Jurkat, Clone E6-1 (cell line): Measurements from ENCODE around the gene SIAH2.
A peak's percentile ranks its signal among the peaks of the same experiment; 100 is the strongest.

Experiments
- DNase-seq: peaks from one replicate; pipeline ENCODE4 v3.0.0-alpha.2; 2011; ENCODE audit warnings: low read depth, low spot score
- H3K4me3 ChIP-seq: 2 replicates; pipeline ENCODE4 v1.5.1; 2011; ENCODE audit warnings: mild to moderate bottlenecking, low read length, control low read depth, moderate library complexity

Gene SIAH2

GRCh38 chr3:150756491-150757059 lies 6.4 kb downstream of the SIAH2 start:
- no peak overlapping the region for H3K4me3 ChIP-seq
- no peak for DNase-seq

GRCh38 chr3:150755902-150756301 lies 7.1 kb downstream of the SIAH2 start:
- DNase-seq, result no peak
- no peak overlapping the region for H3K4me3 ChIP-seq

- no peak for DNase-seq
These were observed 8.1 kb downstream of the SIAH2 start for GRCh38 chr3:150754896-150755295.

GRCh38 chr3:150751781-150752263 lies 11.1 kb downstream of the SIAH2 start:
- DNase-seq, result peak; percentile 90
- no peak overlapping the region for H3K4me3 ChIP-seq

More at GRCh38 chr3:150754896-150755295, 8.1 kb downstream of the SIAH2 start:
- no peak overlapping the region for H3K4me3 ChIP-seq

GRCh38 chr3:150749255-150749654 lies 13.7 kb downstream of the SIAH2 start:
- no peak overlapping the region for H3K4me3 ChIP-seq
- no peak for DNase-seq

GRCh38 chr3:150748684-150749047 lies 14.3 kb downstream of the SIAH2 start:
- H3K4me3 ChIP-seq, result no peak overlapping the region
- no peak for DNase-seq

GRCh38 chr3:150747886-150748683 lies 14.9 kb downstream of the SIAH2 start:
- no peak overlapping the region for H3K4me3 ChIP-seq
- no peak for DNase-seq

- DNase-seq, result no peak
- no peak overlapping the region for H3K4me3 ChIP-seq
These were observed 16.0 kb downstream of the SIAH2 start for GRCh38 chr3:150746791-150747590.

- H3K4me3 ChIP-seq, result no peak overlapping the region
- DNase-seq, result no peak
These were observed 17.1 kb downstream of the SIAH2 start for GRCh38 chr3:150745832-150746231.

- no peak for DNase-seq
- H3K4me3 ChIP-seq, result no peak overlapping the region
These were observed 18.1 kb downstream of the SIAH2 start for GRCh38 chr3:150744919-150745211.

- no peak overlapping the region for H3K4me3 ChIP-seq
- DNase-seq, result no peak
These were observed 18.7 kb downstream of the SIAH2 start for GRCh38 chr3:150744041-150744918.

GRCh38 chr3:150743508-150743907 lies 19.5 kb downstream of the SIAH2 start:
- no peak for DNase-seq
- no peak overlapping the region for H3K4me3 ChIP-seq

GRCh38 chr3:150742679-150743078 lies 20.3 kb downstream of the SIAH2 start:
- no peak overlapping the region for H3K4me3 ChIP-seq

GRCh38 chr3:150742141-150742523 lies 20.8 kb downstream of the SIAH2 start:
- no peak overlapping the region for H3K4me3 ChIP-seq
- no peak for DNase-seq

More at GRCh38 chr3:150742679-150743078, 20.3 kb downstream of the SIAH2 start:
- no peak for DNase-seq

- H3K4me3 ChIP-seq, result no peak overlapping the region
- no peak for DNase-seq
These were observed 21.4 kb downstream of the SIAH2 start for GRCh38 chr3:150741497-150742140.

GRCh38 chr3:150740733-150741496 lies 22.1 kb downstream of the SIAH2 start:
- no peak overlapping the region for H3K4me3 ChIP-seq
- no peak for DNase-seq

GRCh38 chr3:150739877-150740645 lies 22.9 kb downstream of the SIAH2 start:
- peak; percentile 56 for DNase-seq
- no peak overlapping the region for H3K4me3 ChIP-seq
